HL-60/S4 treated with retinoic acid at 250 ng/mL for 4 days and 3 days (cell line): ENCODE data around the gene ADAM19.

Experiments
- in situ Hi-C: fragments of 300-500 bp; cut with MboI; formaldehyde crosslinking; loops from 2 replicates; pipeline ENCODE4 v1.7.0; 2022; ENCODE audit warnings: low sequenced_read_pairs

The ADAM19 gene

GRCh38 chr5:157575381-157576020 is at the start of gene ADAM19:
ADAM19 (minus strand) TSS chr5:157575775; CDS start chr5:157575696, 79 bp downstream.
- in situ Hi-C loops = no loop called here

- in situ Hi-C loops = no loop called here
Observed at GRCh38 chr5:157624144-157624543, 48.6 kb upstream of the ADAM19 start.

GRCh38 chr5:157620776-157621175 is 45.2 kb upstream of the ADAM19 start:
- in situ Hi-C loops = no loop called here

- in situ Hi-C loops = no loop called here
Observed at GRCh38 chr5:157618191-157618765, 42.7 kb upstream of the ADAM19 start.

GRCh38 chr5:157616785-157617184 is 41.2 kb upstream of the ADAM19 start:
- in situ Hi-C loops = no loop called here

- in situ Hi-C loops = no loop called here
Observed at GRCh38 chr5:157613385-157614245, 38.0 kb upstream of the ADAM19 start.

GRCh38 chr5:157612581-157612980 is 37.0 kb upstream of the ADAM19 start:
- in situ Hi-C loops = no loop called here

- in situ Hi-C loops = no loop called here
Observed at GRCh38 chr5:157611571-157612476, 36.2 kb upstream of the ADAM19 start.

GRCh38 chr5:157610990-157611389 is 35.4 kb upstream of the ADAM19 start:
- in situ Hi-C loops = no loop called here

- in situ Hi-C loops = no loop called here
Observed at GRCh38 chr5:157608972-157609565, 33.5 kb upstream of the ADAM19 start.

GRCh38 chr5:157607371-157608161 is 32.0 kb upstream of the ADAM19 start:
- in situ Hi-C loops = no loop called here

- in situ Hi-C loops = no loop called here
Observed at GRCh38 chr5:157606046-157606445, 30.5 kb upstream of the ADAM19 start.

GRCh38 chr5:157603333-157604190 is 28.0 kb upstream of the ADAM19 start:
- in situ Hi-C loops = no loop called here

GRCh38 chr5:157602505-157602904 is 26.9 kb upstream of the ADAM19 start:
- in situ Hi-C loops = no loop called here

GRCh38 chr5:157600252-157600651 is 24.7 kb upstream of the ADAM19 start:
- in situ Hi-C loops = no loop called here

GRCh38 chr5:157599565-157599964 is 24.0 kb upstream of the ADAM19 start:
- in situ Hi-C loops = no loop called here

- in situ Hi-C loops = no loop called here
Observed at GRCh38 chr5:157598350-157598936, 22.9 kb upstream of the ADAM19 start.

GRCh38 chr5:157597277-157597676 is 21.7 kb upstream of the ADAM19 start:
- in situ Hi-C loops = no loop called here
